ENCODE results near the gene KLHL25. TPM values are rescaled to one million over a fixed set of nuclear protein-coding genes. Genes with fewer than 3 reads are reported as not detected.

KLHL25 gene
- total RNA-seq, 4 donors from 2014 or later = 3.1 to 11.6 (median 8.1) TPM

GRCh38 chr15:85825719-85826118, 31.0 kb upstream of the KLHL25 start:
- no peaks in the 10 kb centered on the region for H3K9me3 ChIP-seq
- H3K27me3 ChIP-seq = no peaks in the 10 kb centered on the region
- TF ChIP-seq CTCF (IDR thresholded peaks at IDR 0.05) (no peak), POLR2A (IDR thresholded peaks at IDR 0.05) (no peak)
- no peak for DNase-seq
- intact Hi-C loops (cut with DNase I) = no loop called here
- 40 to 56% methylated on average over 2 of the region's 2 CpGs for WGBS, 2 donors
- H3K4me1 ChIP-seq = no peaks in the 10 kb centered on the region
- no peaks in the 10 kb centered on the region for H3K36me3 ChIP-seq
- no peak overlapping the region for H3K27ac ChIP-seq
- H3K4me3 ChIP-seq = no peak overlapping the region

GRCh38 chr15:85825118-85825517, 30.4 kb upstream of the KLHL25 start:
- Histone ChIP-seq H3K4me1 (no peaks in the 10 kb centered on the region), H3K4me3 (no peak overlapping the region), H3K27ac (no peak overlapping the region), H3K36me3 (no peaks in the 10 kb centered on the region), H3K9me3 (no peaks in the 10 kb centered on the region), H3K27me3 (no peaks in the 10 kb centered on the region)
- 61 to 75% methylated on average over 3 to 4 of the region's 4 CpGs for WGBS, 2 donors
- intact Hi-C loops (cut with DNase I) = no loop called here
- no peak for TF ChIP-seq CTCF (IDR thresholded peaks at IDR 0.05)
- TF ChIP-seq POLR2A (IDR thresholded peaks at IDR 0.05) = no peak
- no peak for DNase-seq

GRCh38 chr15:85821545-85821944, 26.8 kb upstream of the KLHL25 start:
- no peak for DNase-seq
- H3K4me3 ChIP-seq = no peak overlapping the region
- no peak for TF ChIP-seq CTCF (IDR thresholded peaks at IDR 0.05)
- no peak for TF ChIP-seq POLR2A (IDR thresholded peaks at IDR 0.05)
- no peak overlapping the region for H3K27ac ChIP-seq
- no peaks in the 10 kb centered on the region for H3K36me3 ChIP-seq
- H3K4me1 ChIP-seq = no peaks in the 10 kb centered on the region
- intact Hi-C loops (cut with DNase I) = no loop called here
- 75% methylated on average over 6 of the region's 6 CpGs for WGBS, 2 donors
- H3K27me3 ChIP-seq = no peaks in the 10 kb centered on the region
- no peaks in the 10 kb centered on the region for H3K9me3 ChIP-seq

GRCh38 chr15:85819938-85820337, 25.2 kb upstream of the KLHL25 start:
- intact Hi-C loops (cut with DNase I) = no loop called here
- TF ChIP-seq CTCF (IDR thresholded peaks at IDR 0.05) (no peak), POLR2A (IDR thresholded peaks at IDR 0.05) (no peak)
- no peak overlapping the region for H3K4me3 ChIP-seq
- H3K4me1 ChIP-seq = no peaks in the 10 kb centered on the region
- no peak overlapping the region for H3K27ac ChIP-seq
- WGBS, 2 donors = 67 to 84% methylated on average over 5 of the region's 5 CpGs
- no peaks in the 10 kb centered on the region for H3K36me3 ChIP-seq
- no peaks in the 10 kb centered on the region for H3K27me3 ChIP-seq
- no peaks in the 10 kb centered on the region for H3K9me3 ChIP-seq
- DNase-seq = no peak

- Histone ChIP-seq H3K27me3 (no peaks in the 10 kb centered on the region), H3K27ac (no peak overlapping the region), H3K9me3 (no peaks in the 10 kb centered on the region), H3K36me3 (no peaks in the 10 kb centered on the region), H3K4me1 (no peaks in the 10 kb centered on the region), H3K4me3 (no peak overlapping the region)
- intact Hi-C loops (cut with DNase I) = no loop called here
- no peak for TF ChIP-seq CTCF (IDR thresholded peaks at IDR 0.05)
- TF ChIP-seq POLR2A (IDR thresholded peaks at IDR 0.05) = no peak
- DNase-seq = no peak
These were observed 18.5 kb upstream of the KLHL25 start for GRCh38 chr15:85813234-85813633.

Data from esophagus squamous epithelium (tissue), 5 donors.